NCI-H446 (cell line): ENCODE measurements around the gene DCAF4.
"Not testable (repeated sequence)": the region's sequence is repeated elsewhere in the genome, so short reads cannot be mapped to it uniquely, and the experiment has no call there.

Experiments
- DNase-seq, 2 experiments: peaks; one replicate each; lab custom pipeline; 2025; lab: John Stamatoyannopoulos, UW

DCAF4 gene

DNA sequence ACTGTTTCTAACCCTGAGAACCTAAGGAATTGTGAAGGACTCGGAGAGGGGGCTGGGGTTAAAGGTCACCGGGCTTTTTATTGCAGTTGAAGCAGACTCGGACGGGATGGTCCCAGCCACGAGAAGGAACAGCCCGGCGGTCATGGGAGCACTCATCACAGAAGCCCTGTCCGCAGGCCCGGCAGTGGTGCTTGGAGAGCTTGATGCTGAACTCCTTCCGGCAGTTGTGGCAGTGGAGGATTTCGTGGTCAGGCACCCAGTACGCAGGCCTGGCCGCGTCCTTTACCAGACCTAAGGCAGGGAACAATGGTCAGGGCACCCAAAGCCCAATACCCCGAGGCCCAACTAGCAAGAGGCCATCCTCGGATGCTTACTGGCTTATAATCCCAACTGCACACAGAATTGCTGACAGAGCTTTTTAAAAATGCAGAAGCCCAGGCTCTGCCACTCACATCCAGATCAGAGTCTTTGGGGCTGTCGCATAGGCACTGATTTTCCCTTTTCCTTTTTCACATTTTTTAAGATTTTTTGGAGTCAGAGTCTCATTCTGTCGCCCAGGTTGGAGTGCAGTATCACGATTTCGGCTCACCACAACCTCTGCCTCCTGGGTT is 44.7 kb downstream of the DCAF4 start:
- no peak for DNase-seq

DNA sequence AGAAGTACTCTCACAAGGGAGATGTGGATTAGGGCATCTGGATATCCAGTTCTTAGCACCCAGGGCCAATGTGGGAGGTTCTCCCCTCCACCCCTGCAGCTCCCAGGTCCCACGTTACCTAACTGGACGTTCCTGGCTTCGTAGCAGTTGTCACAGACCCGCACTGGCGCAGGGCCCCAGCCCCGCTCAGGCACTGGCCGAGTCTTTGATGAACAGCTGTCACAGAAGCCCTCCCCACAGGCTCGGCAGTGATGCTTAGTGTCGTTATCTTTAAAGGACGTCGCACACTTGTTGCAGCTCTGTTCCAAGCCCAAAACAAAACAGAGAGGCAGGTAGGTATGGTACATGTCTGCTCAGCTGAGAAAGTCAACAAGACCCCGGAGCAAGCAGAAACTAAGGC is 48.4 kb downstream of the DCAF4 start:
- no peak for DNase-seq

DNA sequence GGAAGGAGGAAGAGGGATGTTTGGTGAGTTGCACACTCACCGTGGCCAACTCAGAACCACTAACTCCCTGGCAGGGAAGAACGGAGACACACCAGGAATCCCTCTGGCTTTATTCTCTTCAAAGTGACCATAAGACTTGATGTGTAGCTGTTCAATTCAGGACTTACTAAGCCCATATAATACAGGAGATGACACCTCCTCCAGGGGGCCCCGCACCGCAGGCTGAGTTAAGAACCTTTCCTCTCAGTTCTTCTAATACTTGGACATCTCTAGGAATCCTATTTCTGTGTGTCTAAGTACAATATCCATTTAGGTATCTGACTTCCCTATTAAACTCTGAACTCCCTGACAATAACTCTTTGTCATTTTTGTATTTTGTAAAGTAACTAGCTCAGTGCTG is 49.5 kb downstream of the DCAF4 start:
- no peak for DNase-seq

DNA sequence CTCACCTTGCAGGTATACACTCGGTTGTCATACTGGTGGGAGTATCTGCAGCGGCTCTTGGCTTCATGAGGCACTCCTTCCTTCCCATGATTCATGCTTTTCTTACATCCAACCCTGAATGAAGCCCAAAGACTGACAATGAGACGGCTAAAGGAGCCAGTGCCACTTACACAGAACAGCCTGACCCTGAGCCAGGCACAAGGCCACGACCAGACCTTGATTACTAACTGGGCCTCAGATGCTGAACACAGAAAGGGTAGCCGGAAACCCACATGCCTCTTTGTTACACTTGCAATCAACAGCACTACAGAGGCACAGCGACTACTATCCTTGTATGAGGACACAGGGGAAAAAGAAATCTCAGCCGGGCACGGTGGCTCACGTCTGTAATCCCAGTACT is 52.6 kb downstream of the DCAF4 start:
- no peak for DNase-seq

DNA sequence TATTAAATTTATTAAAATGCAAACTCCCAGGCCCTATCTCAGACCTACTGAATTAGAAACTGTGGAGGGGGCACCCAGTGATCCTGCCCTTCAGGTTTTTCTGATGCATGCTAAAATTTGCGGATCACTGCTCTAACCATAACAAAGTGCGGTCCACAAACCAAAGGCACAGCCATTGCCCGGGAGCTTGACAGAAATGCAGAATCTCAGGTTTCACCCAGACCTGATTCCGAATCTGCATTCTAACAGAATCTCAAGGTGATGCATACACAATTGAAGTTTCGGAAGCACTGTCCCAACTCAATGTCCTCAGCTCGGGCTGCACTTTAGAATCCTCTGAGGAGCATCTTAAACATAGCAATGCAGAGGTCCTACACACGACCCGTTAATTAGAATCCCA is 54.6 kb downstream of the DCAF4 start:
- no peak for DNase-seq

GRCh38 chr14:72982146-72982708 is 56.0 kb downstream of the DCAF4 start:
- DNase-seq: no peak

DNA sequence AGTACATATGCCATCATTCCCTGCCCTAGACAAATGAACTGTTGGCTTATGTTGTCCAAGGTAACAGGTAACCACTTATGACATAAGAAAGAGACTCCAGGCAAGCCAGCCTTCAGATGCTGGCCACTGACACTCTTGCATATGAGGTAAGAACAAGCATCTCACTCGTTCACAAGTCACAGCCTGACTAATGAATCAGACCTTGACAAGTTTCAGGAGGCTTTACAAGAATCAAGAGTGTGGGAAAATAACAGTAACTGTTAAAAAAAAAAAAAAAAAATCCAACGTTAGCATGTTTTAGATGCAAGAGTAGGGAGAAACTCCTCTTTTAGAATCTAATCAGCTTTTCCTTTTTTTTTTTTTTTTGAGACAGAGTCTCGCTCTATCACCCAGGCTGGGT is 60.0 kb downstream of the DCAF4 start:
- no peak for DNase-seq

DNA sequence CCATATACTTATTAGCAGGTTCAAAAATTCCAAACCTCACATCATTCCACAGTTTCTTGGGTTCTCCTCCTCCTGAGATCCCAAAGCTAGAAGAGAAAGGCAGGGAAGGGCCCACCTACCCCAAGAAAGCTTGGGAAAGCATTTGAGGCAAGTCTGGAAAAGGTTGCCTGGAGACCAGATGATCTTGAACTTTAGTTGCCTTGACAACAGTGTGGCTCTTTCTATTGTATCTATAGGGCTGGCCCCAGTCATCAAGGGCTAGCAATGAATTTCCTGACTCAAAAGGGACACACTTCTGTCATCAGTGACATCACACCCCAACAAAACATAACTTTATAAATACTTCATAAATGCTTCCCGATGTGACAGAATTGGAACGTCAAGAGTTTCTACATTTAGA is 60.6 kb downstream of the DCAF4 start:
- DNase-seq: no peak

- DNase-seq: no peak
These were observed 63.9 kb downstream of the DCAF4 start for GRCh38 chr14:72990171-72990570.

DNA sequence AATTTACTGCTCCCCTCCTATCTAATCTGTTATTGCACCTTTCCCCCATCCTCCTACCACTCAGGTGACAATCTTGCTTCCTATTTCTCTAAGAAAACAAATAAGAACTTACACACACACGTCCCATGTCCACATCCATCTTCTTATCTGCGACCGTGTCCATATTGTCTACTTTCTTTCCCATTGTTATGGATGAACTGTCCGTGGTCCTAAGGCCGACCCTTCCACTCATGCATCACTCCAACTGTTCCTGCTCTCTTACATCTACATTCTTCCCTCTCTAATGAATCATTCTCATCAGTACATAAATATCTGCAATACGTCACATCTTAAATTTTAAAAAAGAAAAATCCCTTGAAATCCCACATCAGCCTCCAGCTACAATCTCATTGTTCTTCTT is 70.7 kb downstream of the DCAF4 start:
- DNase-seq: no peak

DNA sequence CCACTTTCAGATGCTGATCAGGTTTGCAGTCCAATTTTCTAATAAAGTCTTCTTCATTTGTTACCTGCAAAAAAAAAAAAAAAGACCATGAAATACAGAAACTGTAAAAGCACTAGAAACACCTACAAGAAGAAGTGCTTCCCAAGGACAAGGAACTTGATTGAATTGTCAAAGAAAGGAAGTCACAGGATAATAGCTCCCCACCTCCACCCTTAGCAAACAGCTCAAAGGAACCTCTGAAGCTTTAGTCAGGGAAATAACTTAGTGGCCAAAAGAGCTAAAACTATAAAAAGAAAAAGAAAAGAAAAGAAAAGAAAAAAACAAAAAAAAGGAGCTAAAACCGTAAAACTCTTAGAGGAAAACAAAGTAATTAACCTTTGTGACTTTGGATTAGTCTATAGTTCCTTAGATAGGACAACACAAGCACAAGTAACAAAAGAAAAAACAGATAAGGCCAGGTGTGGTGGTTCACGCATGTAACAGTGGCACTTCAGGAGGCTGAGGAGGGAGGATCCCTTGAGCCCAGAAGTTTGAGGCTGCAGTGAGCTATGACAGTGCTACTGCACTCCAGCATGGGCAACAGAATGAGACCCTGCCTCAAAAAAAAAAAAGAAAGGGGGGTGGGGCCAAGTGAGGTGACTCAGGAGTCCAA is 72.1 kb downstream of the DCAF4 start:
- no peak for DNase-seq

DNA sequence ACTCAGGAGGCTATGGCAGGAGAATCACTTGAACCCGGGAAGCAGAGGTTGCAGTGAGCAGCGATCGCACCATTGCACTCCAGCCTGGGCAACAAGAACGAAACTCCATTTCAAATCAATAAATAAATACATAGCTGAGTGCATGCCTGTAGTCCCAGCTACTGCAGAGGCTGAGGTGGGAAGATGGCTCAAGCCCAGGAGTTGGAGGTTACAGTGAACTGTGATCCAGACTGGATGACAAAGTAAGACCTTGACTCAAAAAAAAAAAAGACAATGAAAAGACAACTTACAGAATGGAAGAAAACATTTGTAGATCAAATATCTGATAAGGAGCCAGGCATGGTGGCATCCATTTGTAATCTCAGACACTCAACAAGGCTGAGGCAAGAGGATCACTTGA is 73.1 kb downstream of the DCAF4 start:
- no peak for DNase-seq

DNA sequence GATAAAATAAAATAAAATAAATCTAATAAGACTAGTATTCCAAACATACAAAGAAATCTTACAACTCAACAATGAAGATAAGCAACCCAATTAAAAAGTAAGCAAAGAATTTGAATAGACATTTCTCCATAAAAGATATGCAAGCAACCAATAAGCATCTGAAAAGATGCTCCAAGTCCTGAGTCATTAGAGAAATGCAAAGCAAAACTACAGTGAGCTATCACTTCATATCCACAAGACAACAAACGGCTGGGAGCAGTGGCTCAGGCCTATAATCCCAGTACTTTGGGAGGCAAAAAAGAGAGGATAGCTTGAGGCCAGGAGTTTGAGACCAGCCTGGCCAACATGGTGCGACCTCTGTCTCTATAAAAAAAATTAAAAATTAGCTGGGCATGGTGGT is 73.8 kb downstream of the DCAF4 start:
- DNase-seq: no peak

DNA sequence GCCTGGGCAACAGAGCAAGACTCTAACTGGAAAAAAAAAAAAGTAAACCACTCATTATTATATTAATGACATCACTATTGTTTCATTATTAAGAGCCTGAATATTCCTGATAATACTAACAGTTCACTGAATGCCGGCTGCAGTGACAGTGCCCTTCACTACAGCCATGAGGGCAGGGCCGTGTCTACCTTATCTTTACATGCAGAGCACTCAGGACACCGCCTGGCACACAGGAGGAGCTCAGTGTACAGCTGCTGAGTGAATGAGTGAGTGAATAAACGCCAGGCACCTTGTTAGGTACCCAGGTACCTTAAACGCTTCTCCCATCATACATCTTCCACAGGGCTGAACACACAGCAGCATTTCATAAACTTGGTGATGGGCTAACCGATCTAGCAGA is 77.4 kb downstream of the DCAF4 start:
- no peak for DNase-seq

- not testable (repeated sequence) for DNase-seq
These were observed 78.4 kb downstream of the DCAF4 start for GRCh38 chr14:73004641-73005040.

- no peak for DNase-seq
These were observed 81.6 kb downstream of the DCAF4 start for GRCh38 chr14:73007835-73008234.

- DNase-seq: no peak
These were observed 82.2 kb downstream of the DCAF4 start for GRCh38 chr14:73008501-73008900.
